ENCODE data around the gene SH3PXD2A. TPM values are rescaled to one million over a fixed set of nuclear protein-coding genes. Genes with fewer than 3 reads are reported as not detected.

SH3PXD2A gene
- total and polyA plus RNA-seq, 7 donors = 19.0 to 58.2 (median 24.5) TPM

DNA sequence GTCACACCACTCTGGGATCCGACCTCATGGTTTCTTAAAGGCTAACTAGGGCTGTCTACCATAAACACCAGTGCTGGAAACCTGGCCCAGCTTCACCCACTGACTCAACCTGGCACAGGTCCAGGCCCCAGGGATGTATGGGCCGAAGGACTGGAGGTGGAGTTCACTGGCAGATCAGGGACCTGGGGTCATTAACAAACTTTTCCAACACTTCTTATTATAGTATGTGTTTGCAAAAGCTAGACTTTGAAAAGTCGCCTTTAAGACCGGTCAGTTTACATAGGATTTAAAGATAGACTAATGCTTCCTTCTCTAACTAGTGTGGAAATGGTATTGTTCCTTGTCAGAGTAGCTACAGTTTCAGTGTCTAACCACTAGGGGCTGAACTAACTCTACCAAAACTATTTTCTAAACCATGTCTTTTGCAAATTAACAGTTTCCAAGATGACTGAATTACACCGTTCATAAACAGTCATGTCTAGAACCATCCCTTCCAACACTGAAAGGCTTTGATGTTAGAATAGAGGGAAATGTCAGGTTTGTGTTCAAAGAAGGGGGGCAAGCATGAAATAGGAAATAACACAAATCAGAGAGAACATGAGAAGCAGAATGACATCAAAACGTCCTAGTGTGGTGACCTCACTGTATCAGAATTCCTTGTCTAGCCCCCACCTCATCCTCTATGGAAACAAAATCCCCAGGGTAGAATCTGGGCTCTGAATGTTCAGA, 32.9 kb upstream of the SH3PXD2A start:
- peak; percentile 89 for DNase-seq
- TF ChIP-seq POLR2A (IDR thresholded peaks at IDR 0.05) (no peak), EP300 (IDR thresholded peaks at IDR 0.05) (no peak), POLR2AphosphoS5 (IDR thresholded peaks at IDR 0.05) (peak in 3 of 4 donors; percentile 22 to 50 (median 33))
- TF ChIP-seq, protein P1, sequence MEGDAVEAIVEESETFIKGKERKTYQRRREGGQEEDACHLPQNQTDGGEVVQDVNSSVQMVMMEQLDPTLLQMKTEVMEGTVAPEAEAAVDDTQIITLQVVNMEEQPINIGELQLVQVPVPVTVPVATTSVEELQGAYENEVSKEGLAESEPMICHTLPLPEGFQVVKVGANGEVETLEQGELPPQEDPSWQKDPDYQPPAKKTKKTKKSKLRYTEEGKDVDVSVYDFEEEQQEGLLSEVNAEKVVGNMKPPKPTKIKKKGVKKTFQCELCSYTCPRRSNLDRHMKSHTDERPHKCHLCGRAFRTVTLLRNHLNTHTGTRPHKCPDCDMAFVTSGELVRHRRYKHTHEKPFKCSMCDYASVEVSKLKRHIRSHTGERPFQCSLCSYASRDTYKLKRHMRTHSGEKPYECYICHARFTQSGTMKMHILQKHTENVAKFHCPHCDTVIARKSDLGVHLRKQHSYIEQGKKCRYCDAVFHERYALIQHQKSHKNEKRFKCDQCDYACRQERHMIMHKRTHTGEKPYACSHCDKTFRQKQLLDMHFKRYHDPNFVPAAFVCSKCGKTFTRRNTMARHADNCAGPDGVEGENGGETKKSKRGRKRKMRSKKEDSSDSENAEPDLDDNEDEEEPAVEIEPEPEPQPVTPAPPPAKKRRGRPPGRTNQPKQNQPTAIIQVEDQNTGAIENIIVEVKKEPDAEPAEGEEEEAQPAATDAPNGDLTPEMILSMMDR (IDR thresholded peaks at IDR 0.05) = peak; percentile 81 to 95 (median 85)
- Histone ChIP-seq H3K4me1 (peaks cover 0 to 19% (median 13%) of the 10 kb centered on the region in 4 donors), H3K9me3 (no peaks in the 10 kb centered on the region), H3K4me3 (no peak overlapping the region), H3K27me3 (no peaks in the 10 kb centered on the region), H3K27ac (peak overlapping the region; percentile 52 to 79 (median 70)), H3K36me3 (peaks cover 0 to 36% (median 0%) of the 10 kb centered on the region in 4 donors)
- intact Hi-C loops (cut with DNase I) = loop anchor here (2.0 to 10.0 kb wide), 4 partner anchors 79 to 447 kb away; partner anchors contain the start of genes ITPRIP, SFR1 and SLK
- WGBS, 2 donors = 3 to 19% methylated on average over 6 of the region's 6 CpGs

- Histone ChIP-seq H3K36me3 (peaks cover 13 to 39% (median 16%) of the 10 kb centered on the region in 4 donors), H3K4me3 (no peak overlapping the region), H3K27me3 (no peaks in the 10 kb centered on the region), H3K27ac (peak overlapping the region in 2 of 4 donors; percentile 21 to 22), H3K4me1 (peaks cover 0 to 19% (median 13%) of the 10 kb centered on the region in 4 donors), H3K9me3 (no peaks in the 10 kb centered on the region)
- intact Hi-C loops (cut with DNase I) = loop anchor here (5.0 to 10.0 kb wide), 2 partner anchors 237 to 449 kb away; partner anchors contain the start of genes ITPRIP and SFR1
- TF ChIP-seq, protein P1 (IDR thresholded peaks at IDR 0.05) = no peak
- no peak for TF ChIP-seq POLR2A (IDR thresholded peaks at IDR 0.05)
- TF ChIP-seq POLR2AphosphoS5 (IDR thresholded peaks at IDR 0.05) = no peak
- TF ChIP-seq EP300 (IDR thresholded peaks at IDR 0.05) = no peak
- 94 to 96% methylated on average over 6 of the region's 6 CpGs for WGBS, 2 donors
- DNase-seq = peak; percentile 70
Measured at GRCh38 chr10:103885617-103886016, 30.2 kb upstream of the SH3PXD2A start.

DNA sequence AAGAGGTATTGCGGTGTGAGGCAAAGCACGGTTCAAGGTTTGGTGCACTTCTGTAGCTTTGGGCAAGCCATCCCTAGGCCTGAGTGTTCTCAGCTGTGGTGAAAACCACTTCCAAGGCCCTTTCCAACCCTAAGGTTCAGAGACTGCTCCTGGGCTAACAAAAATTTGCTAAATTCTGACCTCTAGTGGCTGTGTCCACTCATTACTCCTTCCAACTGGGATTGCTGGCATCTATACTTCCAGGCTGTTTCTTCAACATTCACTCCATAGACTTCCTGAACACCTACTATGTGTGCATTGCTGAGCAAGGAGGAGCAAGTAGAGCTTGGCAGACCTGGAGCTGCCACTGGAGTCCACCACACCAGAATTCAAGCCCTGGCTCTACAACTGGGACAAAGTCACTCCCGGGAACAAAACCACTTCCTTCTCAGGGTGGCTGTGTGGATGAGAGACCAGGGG, 29.3 kb upstream of the SH3PXD2A start:
- Histone ChIP-seq H3K4me1 (peaks cover 0 to 19% (median 13%) of the 10 kb centered on the region in 4 donors), H3K36me3 (peaks cover 17 to 38% (median 18%) of the 10 kb centered on the region in 4 donors), H3K4me3 (no peak overlapping the region), H3K27me3 (no peaks in the 10 kb centered on the region), H3K27ac (peak overlapping the region in 2 of 4 donors; percentile 21 to 22), H3K9me3 (no peaks in the 10 kb centered on the region)
- TF ChIP-seq POLR2AphosphoS5 (IDR thresholded peaks at IDR 0.05) (peak in 1 of 4 donors; percentile 20), EP300 (IDR thresholded peaks at IDR 0.05) (no peak), POLR2A (IDR thresholded peaks at IDR 0.05) (no peak)
- TF ChIP-seq, protein P1 (IDR thresholded peaks at IDR 0.05) = peak; percentile 35 to 72 (median 62)
- WGBS, 2 donors = 70 to 81% methylated on average over 3 of the region's 3 CpGs
- DNase-seq = no peak
- intact Hi-C loops (cut with DNase I) = loop anchor here (5.0 to 10.0 kb wide), 2 partner anchors 238 to 450 kb away; partner anchors contain the start of genes ITPRIP and SFR1

DNA sequence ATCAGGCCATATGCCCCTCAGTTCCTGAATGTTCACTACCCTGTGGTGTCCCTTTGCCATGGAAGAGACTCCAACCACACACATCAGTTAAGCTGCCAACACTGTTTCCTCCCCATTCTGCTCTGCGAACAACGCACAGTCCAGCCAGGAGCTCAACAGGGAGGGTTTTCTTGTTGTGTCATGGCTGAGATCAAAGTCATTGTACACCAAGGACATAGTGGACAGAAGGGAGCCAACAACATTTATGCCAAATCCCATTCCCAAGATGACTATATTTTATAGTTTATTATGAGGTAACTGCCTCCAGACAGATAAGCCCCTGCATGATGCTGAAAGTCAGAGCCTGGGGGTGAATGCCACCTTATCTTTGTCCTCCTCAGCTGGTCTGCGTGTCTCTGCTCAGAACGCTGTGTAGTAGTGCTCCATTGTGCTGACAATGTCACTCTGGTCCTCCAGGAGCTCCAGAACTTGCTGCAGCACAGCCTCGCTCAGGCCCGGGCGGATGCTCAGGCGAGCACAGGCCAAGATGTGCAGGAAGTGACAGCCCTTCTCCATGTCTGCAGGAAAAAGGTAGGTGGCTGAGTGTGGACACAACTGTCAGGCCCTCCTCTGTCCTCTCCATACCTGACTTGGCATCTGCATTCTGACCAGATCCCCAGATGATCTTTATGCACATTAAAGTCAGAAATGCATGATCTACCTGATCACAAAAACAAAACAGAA, 27.1 kb upstream of the SH3PXD2A start:
- H3K9me3 ChIP-seq = no peaks in the 10 kb centered on the region
- no peaks in the 10 kb centered on the region for H3K27me3 ChIP-seq
- intact Hi-C loops (cut with DNase I) = loop anchor here (10.0 kb wide), 1 partner anchor 452 kb away; the partner anchor contains the start of gene ITPRIP
- 94 to 97% methylated on average over 8 of the region's 8 CpGs for WGBS, 2 donors
- TF ChIP-seq POLR2AphosphoS5 (IDR thresholded peaks at IDR 0.05) = no peak
- TF ChIP-seq POLR2A (IDR thresholded peaks at IDR 0.05) = no peak
- no peak for TF ChIP-seq EP300 (IDR thresholded peaks at IDR 0.05)
- TF ChIP-seq, protein P1 (IDR thresholded peaks at IDR 0.05) = no peak
- H3K36me3 ChIP-seq = peaks cover 17 to 60% (median 21%) of the 10 kb centered on the region in 4 donors
- H3K4me1 ChIP-seq = peaks cover 0 to 3% (median 2%) of the 10 kb centered on the region in 4 donors
- H3K4me3 ChIP-seq = no peak overlapping the region
- peak overlapping the region in 1 of 4 donors; percentile 44 for H3K27ac ChIP-seq
- DNase-seq = no peak

Measured in sigmoid colon (tissue), 7 donors.